ENCODE data around the gene UBAC1.

The UBAC1 gene, protein sequence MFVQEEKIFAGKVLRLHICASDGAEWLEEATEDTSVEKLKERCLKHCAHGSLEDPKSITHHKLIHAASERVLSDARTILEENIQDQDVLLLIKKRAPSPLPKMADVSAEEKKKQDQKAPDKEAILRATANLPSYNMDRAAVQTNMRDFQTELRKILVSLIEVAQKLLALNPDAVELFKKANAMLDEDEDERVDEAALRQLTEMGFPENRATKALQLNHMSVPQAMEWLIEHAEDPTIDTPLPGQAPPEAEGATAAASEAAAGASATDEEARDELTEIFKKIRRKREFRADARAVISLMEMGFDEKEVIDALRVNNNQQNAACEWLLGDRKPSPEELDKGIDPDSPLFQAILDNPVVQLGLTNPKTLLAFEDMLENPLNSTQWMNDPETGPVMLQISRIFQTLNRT

DNA sequence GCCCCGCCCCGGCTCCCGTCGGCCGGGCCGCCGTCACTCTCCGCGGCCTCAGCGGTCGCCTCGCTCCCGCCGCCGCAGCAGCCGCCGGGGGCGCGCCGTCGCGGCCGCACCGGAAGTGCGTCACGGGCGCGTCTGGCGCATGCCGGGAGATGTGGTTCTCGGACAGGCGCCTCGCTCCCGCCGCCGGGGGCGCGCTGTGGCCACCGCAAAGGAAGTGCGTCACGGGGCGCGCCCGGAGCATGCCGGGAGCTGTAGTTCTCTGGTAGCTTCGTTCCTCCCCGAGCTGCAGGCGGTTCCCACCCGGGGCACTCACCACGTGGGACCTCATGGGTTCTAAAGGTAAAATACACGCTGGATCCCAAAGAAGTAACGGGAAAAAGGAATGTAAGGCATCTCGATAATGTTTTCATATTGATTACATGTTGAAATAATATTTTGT, at the start of gene UBAC1:
Gene UBAC1 (minus strand): TSS at position 97 of the 439 bp plus-strand sequence. CDS start 211 bp downstream, outside the sequence.
- DNase-seq = peak; percentile 91

- DNase-seq = no peak
Observed at GRCh38 chr9:136010615-136011361, 49.6 kb upstream of the UBAC1 start.

GRCh38 chr9:136010176-136010575, 49.0 kb upstream of the UBAC1 start:
- no peak for DNase-seq

DNA sequence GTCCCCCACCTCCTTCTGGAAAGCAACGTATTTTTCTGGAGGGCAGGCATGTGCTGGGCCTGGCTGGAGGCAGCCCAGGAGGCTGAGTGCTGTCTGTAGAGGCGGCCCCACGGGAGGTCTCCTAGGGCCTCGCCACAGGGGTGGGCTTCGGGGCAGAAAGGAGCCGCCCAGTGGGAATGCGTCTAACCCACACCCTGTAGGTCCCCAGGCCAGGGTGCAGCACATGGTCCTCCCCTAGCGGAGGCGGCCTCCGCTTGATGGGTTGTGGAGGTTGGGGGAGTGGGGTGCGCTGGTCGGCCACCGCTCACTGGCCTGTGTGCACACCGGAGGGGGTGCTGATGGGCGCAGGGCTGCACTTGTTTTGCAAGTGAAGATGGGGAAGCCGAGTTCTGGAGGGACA, 48.3 kb upstream of the UBAC1 start:
- DNase-seq = no peak

GRCh38 chr9:136008693-136008997, 47.5 kb upstream of the UBAC1 start:
- no peak for DNase-seq

DNA sequence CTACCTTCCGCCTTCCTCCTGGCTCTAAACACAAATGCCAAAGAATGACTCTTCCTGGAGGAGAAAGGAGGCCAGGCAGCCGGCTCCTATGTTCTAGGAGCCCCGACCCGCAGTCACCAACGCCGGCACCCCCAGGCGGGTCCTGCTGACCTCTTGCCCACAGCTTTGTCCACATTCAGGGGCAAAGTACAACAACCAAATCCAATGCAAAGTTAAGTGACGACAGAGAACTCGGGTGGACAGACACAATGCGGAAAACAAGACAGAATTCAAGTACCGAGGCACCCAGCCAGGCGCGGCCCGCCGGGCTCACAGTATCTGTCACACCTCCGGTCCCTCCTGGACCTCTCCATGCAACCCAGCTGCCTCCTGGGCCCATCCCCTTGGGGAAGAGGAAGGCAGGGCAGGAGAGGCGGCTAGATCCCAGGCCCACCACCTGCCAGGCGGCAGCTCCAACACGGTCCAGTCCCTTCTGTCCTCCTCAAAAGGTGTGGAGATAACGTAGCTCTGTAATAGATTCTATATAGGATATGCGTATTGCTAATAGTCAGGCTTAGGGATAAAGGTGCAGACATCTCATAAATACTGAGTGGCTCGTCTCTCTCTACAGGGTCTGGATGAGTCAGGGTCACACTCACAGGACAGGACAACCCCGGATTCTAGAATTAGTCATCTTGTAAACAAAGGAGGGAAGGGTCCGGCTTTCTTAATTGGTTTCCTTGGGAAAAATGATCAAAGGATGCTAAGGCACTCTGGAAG, 46.9 kb upstream of the UBAC1 start:
- DNase-seq = no peak

DNA sequence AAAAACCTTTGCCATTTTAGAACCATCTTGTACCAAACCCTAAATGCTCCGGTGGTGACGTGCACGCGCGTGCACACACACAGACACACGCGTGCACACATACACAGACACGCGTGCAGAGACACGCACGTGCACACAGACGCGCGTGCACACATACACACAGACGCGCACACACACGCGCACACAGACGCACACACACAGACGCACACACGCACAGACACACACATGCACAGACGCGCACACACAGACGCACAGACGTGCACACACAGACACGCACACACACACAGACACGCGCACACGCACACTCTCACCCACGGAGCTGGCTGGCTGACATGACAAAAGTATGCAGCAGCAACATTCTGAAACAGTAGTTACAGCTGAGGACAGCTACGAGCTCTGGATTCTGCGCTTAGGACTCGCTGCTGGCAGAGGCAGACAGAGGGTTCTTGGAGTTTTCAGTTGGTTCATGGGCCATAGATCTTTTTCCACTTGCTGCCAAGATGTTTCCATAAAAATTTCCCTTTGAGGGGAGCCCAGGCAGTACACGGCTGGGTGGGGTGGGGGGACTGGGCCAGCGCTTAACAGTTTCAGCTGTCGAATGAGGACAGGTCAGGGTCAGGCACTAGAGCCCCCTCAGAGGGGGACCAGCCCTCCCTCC, 46.2 kb upstream of the UBAC1 start:
- no peak for DNase-seq

- no peak for DNase-seq
Observed at GRCh38 chr9:136006169-136006568, 45.0 kb upstream of the UBAC1 start.

DNA sequence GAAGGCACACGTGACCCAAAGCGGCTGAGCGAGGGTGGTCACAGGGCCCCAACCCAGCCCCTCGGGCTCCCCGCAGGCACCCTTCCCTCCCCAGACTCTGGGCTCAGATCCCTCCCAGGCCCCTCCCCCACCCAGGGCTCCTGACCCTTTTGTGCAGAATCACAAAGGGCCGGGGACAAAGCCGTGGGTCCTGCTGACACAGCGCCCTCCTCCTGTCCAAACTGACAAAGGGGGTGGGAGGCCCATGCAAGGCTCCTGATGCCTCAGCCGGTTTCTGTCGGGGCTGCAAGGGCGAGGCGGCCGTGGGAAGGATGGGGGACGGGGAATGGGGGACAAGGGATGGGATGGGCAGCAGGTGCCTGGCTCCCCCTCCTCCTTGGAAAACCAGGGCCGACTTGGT, 43.5 kb upstream of the UBAC1 start:
- no peak for DNase-seq

- DNase-seq = no peak
Observed at GRCh38 chr9:136004219-136004618, 43.0 kb upstream of the UBAC1 start.

- no peak for DNase-seq
Observed at GRCh38 chr9:136003411-136004218, 42.4 kb upstream of the UBAC1 start.

- DNase-seq = no peak
Observed at GRCh38 chr9:136002881-136003280, 41.7 kb upstream of the UBAC1 start.

- no peak for DNase-seq
Observed at GRCh38 chr9:136002215-136002614, 41.0 kb upstream of the UBAC1 start.

DNA sequence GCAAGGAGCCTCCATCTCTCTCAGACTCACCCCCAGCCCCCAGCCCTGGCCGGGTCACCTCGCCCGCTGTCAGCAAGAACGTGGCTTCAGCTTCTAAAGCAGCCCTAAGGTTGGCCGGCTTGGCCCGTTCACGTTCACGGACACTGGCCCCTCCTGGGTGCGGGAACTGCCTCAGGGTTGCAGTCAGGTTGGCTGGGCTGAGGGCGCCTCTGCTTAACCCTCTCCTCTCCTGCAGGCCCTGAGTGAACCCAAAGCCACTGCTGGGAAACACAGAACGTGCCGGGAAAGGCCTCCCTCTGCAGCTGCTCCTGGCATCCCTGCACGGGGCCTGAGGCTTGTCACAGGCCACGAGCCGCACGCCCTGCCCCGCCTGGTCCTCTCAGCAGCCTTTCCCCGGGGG, 40.1 kb upstream of the UBAC1 start:
- DNase-seq = no peak

- DNase-seq = no peak
Observed at GRCh38 chr9:135998410-135999071, 37.4 kb upstream of the UBAC1 start.

DNA sequence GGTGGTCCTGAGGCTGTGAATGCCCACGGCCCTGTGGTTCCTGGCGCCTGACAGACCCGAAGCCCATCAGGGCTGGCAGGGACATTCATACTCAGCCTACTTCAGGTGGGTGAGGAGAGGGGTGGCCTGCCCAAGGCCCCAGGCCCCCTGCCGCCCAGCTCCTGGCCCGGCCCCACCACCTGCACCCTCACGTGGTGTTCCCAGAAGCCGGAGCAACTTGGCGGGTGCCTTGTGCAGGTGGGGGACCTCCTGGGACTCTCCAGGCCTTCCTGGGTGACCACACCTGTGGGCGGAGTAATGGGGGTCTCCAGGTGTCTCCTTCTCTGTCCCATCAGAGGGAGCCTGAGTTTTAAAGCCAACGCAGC, 36.8 kb upstream of the UBAC1 start:
- DNase-seq = no peak

- DNase-seq = no peak
Observed at GRCh38 chr9:135997090-135998015, 36.2 kb upstream of the UBAC1 start.

- DNase-seq = no peak
Observed at GRCh38 chr9:135995816-135996215, 34.6 kb upstream of the UBAC1 start.

- DNase-seq = no peak
Observed at GRCh38 chr9:135994501-135995192, 33.5 kb upstream of the UBAC1 start.
